ENCODE measurements around the gene SPATA19. TPM values are rescaled to one million over a fixed set of nuclear protein-coding genes. Genes with fewer than 3 reads are reported as not detected.

The SPATA19 gene
- total RNA-seq: not detected in 3 replicates

- no peak for TF ChIP-seq CTCF (IDR thresholded peaks at IDR 0.05; ENCODE audit: unreplicated experiment)
- H3K9me3 Mint-ChIP-seq: peaks cover 21% of the 10 kb centered on the region
- peaks cover 8% of the 10 kb centered on the region for H3K4me1 Mint-ChIP-seq
- peaks cover 30% of the 10 kb centered on the region for H3K27me3 Mint-ChIP-seq (ENCODE audit: low read depth)
- no peak within 1 kb of the TSS for H3K4me3 Mint-ChIP-seq
- H3K36me3 Mint-ChIP-seq: no peaks in the 10 kb centered on the region
- no peak for DNase-seq (ENCODE audit: low spot score in 2 of 2, unreplicated experiment in 2 of 2)
- no peak within 1 kb of the TSS for H3K27ac Mint-ChIP-seq
These were observed at the start of gene SPATA19 for GRCh38 chr11:133845413-133845812. Gene SPATA19 (minus strand): TSS chr11:133845513. CDS start chr11:133845446, 67 bp downstream.

- Mint-ChIP-seq H3K27ac (peak overlapping the region; percentile 32), H3K9me3 (no peaks in the 10 kb centered on the region), H3K36me3 (no peaks in the 10 kb centered on the region), H3K27me3 (ENCODE audit: low read depth) (peaks cover 18% of the 10 kb centered on the region), H3K4me3 (no peak overlapping the region), H3K4me1 (peaks cover 11% of the 10 kb centered on the region)
- no peak for TF ChIP-seq CTCF (IDR thresholded peaks at IDR 0.05; ENCODE audit: unreplicated experiment)
- peak in 1 of 2 experiments; percentile 45 for DNase-seq (ENCODE audit: low spot score in 2 of 2, unreplicated experiment in 2 of 2)
These were observed 49.8 kb upstream of the SPATA19 start for GRCh38 chr11:133895061-133895479.

GRCh38 chr11:133893381-133893780 is 48.1 kb upstream of the SPATA19 start:
- H3K27me3 Mint-ChIP-seq (ENCODE audit: low read depth): peaks cover 28% of the 10 kb centered on the region
- no peak overlapping the region for H3K27ac Mint-ChIP-seq
- H3K9me3 Mint-ChIP-seq: no peaks in the 10 kb centered on the region
- DNase-seq (ENCODE audit: low spot score in 2 of 2, unreplicated experiment in 2 of 2): peak in 1 of 2 experiments; percentile 34
- peaks cover 11% of the 10 kb centered on the region for H3K4me1 Mint-ChIP-seq
- H3K36me3 Mint-ChIP-seq: no peaks in the 10 kb centered on the region
- TF ChIP-seq CTCF (IDR thresholded peaks at IDR 0.05; ENCODE audit: unreplicated experiment): no peak
- no peak overlapping the region for H3K4me3 Mint-ChIP-seq

- Mint-ChIP-seq H3K4me3 (no peak overlapping the region), H3K27ac (no peak overlapping the region), H3K36me3 (no peaks in the 10 kb centered on the region), H3K9me3 (no peaks in the 10 kb centered on the region), H3K4me1 (peaks cover 11% of the 10 kb centered on the region), H3K27me3 (ENCODE audit: low read depth) (peaks cover 29% of the 10 kb centered on the region)
- peak in 1 of 2 experiments; percentile 14 for DNase-seq (ENCODE audit: low spot score in 2 of 2, unreplicated experiment in 2 of 2)
- TF ChIP-seq CTCF (IDR thresholded peaks at IDR 0.05; ENCODE audit: unreplicated experiment): no peak
These were observed 47.5 kb upstream of the SPATA19 start for GRCh38 chr11:133892584-133893380.

GRCh38 chr11:133892126-133892525 is 46.8 kb upstream of the SPATA19 start:
- Mint-ChIP-seq H3K9me3 (no peaks in the 10 kb centered on the region), H3K36me3 (no peaks in the 10 kb centered on the region), H3K4me1 (peaks cover 11% of the 10 kb centered on the region), H3K27me3 (ENCODE audit: low read depth) (peaks cover 30% of the 10 kb centered on the region), H3K27ac (no peak overlapping the region), H3K4me3 (no peak overlapping the region)
- DNase-seq (ENCODE audit: low spot score in 2 of 2, unreplicated experiment in 2 of 2): peak in 1 of 2 experiments; percentile 14
- TF ChIP-seq CTCF (IDR thresholded peaks at IDR 0.05; ENCODE audit: unreplicated experiment): no peak
